ENCODE results near the gene ETS1.

ETS1 gene

GRCh38 chr11:128477278-128477677, 110.1 kb downstream of the ETS1 start:
- DNase-seq = no peak

GRCh38 chr11:128476729-128477128, 110.6 kb downstream of the ETS1 start:
- DNase-seq = no peak

GRCh38 chr11:128476049-128476448, 111.3 kb downstream of the ETS1 start:
- no peak for DNase-seq

GRCh38 chr11:128474036-128474874, 113.1 kb downstream of the ETS1 start:
- no peak for DNase-seq

GRCh38 chr11:128473636-128474035, 113.7 kb downstream of the ETS1 start:
- no peak for DNase-seq

- DNase-seq = no peak
These were observed 114.9 kb downstream of the ETS1 start for GRCh38 chr11:128472128-128473089.

- DNase-seq = no peak
These were observed 116.2 kb downstream of the ETS1 start for GRCh38 chr11:128471138-128471661.

GRCh38 chr11:128470081-128470480, 117.3 kb downstream of the ETS1 start:
- DNase-seq = no peak

- no peak for DNase-seq
These were observed 118.1 kb downstream of the ETS1 start for GRCh38 chr11:128469220-128469619.

- DNase-seq = no peak
These were observed 119.2 kb downstream of the ETS1 start for GRCh38 chr11:128468111-128468510.

- no peak for DNase-seq
These were observed 119.7 kb downstream of the ETS1 start for GRCh38 chr11:128467610-128468041.

GRCh38 chr11:128467041-128467440, 120.3 kb downstream of the ETS1 start:
- DNase-seq = no peak

- no peak for DNase-seq
These were observed 121.2 kb downstream of the ETS1 start for GRCh38 chr11:128465946-128466705.

- DNase-seq = no peak
These were observed 121.8 kb downstream of the ETS1 start for GRCh38 chr11:128465531-128465930.

GRCh38 chr11:128464878-128465450, 122.4 kb downstream of the ETS1 start:
- DNase-seq = no peak

- no peak for DNase-seq
These were observed 123.4 kb downstream of the ETS1 start for GRCh38 chr11:128463979-128464378.

GRCh38 chr11:128463371-128463829, 124.0 kb downstream of the ETS1 start:
- DNase-seq = no peak

- DNase-seq = no peak
These were observed 124.4 kb downstream of the ETS1 start for GRCh38 chr11:128462922-128463321.

- DNase-seq = no peak
These were observed 125.2 kb downstream of the ETS1 start for GRCh38 chr11:128462189-128462588.

- DNase-seq = no peak
These were observed 129.0 kb downstream of the ETS1 start for GRCh38 chr11:128458321-128458720.

GRCh38 chr11:128457874-128458273, 129.5 kb downstream of the ETS1 start:
- no peak for DNase-seq
